NCI-H82 (cell line): ENCODE results near the gene RNASE9.
A peak's percentile ranks its signal among the peaks of the same experiment; 100 is the strongest.
"Not testable (repeated sequence)": the region's sequence is repeated elsewhere in the genome, so short reads cannot be mapped to it uniquely, and the experiment has no call there.

Source experiments
- DNase-seq: peaks from one replicate; lab custom pipeline; 2025; lab: John Stamatoyannopoulos, UW

Gene RNASE9

DNA sequence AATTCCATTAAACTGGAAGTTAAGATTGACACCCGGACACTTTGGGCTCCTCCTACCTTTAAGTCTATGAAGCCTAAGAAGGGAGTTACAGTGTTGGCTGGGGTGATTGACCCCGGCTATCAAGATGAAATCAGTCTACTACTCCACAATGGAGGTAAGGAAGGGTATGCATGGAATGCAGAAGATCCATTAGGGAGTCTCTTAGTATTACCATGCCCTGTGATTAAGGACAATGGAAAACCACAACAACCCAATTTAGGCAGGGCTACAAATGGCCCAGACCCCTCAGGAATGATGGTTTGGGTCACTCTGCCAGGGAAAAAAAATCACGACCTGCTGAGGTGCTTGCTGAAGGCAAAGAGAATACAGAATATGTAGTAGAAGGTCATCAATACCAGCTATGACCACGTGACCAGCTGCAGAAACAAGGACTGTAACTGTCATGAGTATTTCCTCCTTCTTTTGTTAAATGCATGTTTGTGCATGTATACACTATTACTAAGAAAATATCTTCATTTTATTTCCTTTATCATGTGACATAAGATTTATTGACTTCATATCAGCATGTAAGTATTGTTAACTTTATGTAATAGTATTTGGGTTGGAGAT lies 11.6 kb upstream of the RNASE9 start:
- DNase-seq = not testable (repeated sequence)

DNA sequence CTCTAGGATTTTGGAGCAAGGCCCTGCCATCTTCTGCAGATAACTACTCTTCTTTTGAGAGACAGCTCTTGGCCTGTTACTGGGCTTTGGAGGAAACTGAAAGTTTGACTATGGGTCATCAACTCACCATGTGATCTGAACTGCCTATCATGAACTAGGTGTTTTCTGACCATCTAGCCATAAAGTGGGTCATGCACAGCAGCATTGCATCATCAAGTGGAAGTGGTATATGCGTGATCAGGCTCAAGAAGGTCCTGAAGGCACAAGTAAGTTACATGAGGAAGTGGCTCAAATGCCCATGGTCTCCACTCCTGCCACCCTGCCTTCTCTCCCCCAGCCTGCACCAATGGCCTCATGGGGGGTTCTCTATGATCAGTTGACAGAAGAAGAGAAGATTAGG lies 9.9 kb upstream of the RNASE9 start:
- DNase-seq = not testable (repeated sequence)

DNA sequence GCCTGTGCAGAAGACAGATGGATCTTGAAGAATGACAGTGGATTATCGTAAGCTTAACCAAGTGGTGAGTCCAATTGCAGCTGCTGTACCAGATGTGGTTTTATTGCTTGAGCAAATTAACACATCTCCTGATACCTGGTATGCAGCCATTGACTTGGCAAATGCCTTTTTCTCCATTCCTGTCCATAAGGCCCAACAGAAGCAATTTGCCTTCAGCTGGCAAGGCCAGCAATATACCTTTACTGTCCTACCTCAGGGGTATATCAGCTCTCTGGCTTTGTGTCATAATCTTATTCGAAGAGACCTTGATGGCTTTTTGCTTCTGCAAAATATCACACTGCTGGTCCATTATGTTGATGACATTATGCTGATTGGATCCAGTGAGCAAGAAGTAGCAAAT lies 9.0 kb upstream of the RNASE9 start:
- DNase-seq = not testable (repeated sequence)

DNA sequence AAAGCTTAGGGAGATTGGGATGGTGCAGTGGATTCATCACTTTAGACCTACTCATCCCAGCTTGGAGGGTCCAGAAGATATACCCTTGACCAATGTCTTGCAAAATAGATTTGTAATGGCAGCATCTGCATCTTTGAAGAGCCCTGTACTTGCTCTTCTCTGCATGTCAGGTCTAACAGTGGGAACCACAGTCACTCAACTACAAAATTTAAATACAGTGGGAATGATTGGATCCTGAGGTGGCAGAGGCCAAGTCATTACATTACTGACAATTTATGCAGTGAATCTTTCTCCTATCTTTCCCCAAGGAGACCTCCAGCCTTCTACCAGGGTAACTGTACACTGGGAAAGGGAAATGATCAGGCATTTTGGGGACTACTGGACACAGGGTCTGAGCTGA lies 8.2 kb upstream of the RNASE9 start:
- DNase-seq = no peak

DNA sequence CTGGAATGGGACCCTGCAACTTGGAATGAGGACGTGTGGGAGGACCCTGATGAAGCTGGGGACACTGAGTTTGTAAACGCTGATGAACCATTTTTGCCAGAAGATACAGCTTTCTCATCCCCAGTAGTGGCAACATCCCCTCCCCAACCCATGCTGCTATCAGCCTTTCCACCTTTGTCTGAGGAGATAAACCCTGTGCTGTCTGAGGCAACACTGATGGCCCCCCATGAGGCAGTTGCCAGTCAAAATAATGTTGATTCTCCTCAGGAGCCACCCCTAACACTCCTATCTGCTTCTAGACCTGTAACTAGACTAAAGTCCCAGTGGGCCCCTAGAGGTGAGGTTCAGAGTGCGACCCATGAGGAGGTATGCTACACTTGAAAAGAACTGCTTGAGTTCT lies 7.5 kb upstream of the RNASE9 start:
- no peak for DNase-seq

DNA sequence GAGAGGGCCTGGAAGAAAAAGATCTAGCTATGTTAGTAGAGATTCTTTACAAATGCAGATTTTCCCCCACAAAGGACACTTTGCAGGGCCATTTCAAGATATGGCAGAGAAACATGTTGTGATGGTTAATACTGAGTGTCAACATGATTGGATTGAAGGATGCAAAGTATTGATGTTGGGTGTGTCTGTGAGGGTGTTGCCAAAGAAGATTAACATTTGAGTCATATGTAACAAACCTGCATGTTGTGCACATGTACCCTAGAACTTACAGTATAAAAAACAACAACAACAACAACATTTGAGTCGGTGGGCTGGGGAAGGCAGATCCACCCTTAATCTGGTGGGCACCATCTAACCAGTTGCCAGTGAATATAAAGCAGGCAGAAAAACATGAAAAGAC lies 6.4 kb upstream of the RNASE9 start:
- DNase-seq = not testable (repeated sequence)

DNA sequence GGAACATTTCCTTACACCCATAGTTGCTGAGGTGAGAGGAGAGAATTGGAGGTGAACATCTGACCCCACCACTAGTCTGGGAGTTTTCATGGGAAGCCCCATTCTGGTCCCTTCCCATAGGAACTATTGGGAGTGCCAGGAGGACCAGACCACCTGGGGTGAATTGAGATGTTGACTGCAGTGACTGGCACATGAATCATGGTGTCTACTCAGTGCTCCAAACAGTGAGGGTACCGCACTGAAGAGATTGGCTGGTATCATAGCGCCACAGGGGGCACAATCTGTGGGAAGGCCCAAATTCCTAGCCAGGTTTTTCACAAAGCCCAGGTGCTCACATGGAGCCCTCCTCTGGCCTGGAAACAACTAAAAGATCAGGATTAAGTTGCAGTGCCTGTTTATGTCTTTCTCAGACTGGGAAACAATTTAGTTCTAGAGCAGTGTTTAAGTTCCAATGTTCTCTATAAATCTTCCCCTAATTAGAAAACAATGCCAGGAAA lies 3.7 kb upstream of the RNASE9 start:
- no peak for DNase-seq

DNA sequence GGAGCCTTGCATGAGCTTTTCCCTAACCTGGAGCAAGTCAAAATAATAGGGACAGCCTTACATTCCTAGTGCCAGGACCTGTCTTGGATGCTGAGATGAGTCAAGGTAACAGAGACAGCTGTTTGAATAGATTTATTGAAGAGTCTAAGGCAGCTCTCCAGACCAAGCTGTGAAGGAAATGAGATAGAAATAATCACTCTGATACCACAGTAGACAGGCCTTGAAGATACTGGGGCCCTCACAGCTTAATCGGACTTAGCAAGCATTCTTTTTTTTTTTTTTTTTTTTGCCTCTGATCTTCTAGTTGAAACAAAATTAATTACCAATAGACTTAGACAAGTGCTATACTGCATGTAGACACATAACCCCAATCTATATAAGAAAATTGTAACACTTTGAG lies 3.1 kb upstream of the RNASE9 start:
- no peak for DNase-seq

DNA sequence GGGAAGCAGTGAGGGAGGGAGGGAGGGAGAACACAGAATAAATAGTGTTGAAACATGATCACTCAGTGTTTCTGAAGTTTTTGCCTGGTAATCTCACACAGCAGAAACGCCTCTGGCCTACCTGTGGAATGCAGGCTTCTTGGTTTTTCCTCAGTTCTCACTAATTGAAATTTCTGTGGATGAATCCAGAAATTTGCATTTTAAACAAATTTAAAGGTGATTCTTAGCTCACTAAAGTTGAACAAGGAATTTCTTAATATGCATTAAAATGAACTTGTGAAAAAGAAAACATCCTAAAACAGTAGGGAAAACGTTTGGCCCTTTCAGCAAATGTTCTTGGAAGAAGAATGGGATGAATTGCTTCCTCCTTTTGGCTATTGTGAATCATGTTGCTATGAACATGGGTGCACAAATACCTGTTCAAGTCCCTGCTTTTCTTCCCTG lies 1.4 kb downstream of the RNASE9 start:
- DNase-seq = no peak

DNA sequence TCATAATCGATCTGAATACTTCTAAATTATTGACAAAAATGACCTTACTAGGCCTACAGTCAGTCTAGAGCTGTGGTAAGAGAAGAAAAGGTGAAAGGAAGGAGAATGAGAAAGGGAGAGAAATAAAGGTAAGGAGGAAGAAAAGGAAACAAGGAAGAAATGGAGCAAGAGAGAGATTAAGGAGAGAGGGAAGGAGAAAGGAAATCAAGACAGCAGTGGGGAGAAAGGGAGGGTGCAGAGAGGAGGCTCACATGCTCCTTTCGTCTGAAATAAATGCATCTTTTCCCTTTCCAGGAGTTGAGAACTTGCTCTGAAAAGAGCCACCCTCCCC lies 3.7 kb downstream of the RNASE9 start:
- DNase-seq = no peak

DNA sequence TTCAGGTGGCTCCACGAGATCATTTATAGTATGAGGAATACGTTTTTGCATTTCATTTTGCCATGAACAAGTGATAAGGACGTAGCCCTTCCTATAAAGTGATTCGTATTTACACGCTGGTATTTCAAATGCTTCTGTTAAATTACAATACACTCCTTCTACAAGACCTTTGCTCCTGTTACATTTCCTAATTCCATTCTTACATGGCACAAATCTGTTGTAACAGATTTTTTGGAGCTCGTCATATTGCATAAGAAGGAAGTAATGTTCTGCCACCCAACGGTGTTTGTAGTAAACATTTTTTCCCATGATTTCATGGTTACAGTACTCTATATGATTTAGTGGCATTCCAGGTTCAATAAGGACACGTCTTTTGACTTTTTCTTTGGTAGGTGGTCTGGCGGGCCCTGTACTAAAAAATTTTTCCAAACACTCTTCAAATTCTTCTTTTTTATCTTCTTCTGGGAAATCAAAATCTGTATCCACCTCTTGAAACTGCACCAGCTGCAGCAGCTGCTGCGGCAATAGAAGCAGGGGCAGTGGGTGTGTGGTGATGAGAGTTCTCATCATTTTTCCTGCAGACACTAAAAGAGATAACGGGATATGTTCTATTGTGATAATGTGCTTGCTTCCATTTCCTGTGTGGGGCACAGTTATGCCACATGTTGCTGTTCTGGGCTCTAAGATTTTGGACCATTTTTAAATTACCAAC lies 4.2 kb downstream of the RNASE9 start:
- no peak for DNase-seq

DNA sequence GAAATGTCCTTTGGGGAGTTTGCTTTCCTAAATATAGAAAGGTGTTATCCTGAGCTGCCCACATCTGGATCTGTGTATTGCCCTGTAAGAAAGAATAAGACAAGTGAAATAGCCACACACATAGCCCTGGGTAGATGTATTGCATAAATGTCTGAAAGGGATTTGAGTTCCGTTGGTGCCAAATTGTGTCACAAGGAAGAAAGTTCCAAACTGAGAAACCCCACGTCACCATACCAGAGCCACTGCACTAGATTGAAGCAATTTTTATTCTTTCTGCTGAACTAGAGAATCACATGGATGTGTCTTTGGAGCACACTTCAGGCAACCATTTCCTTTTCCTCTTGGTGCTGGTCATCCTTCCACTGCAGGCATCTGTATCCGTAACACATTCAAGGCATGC lies 5.0 kb downstream of the RNASE9 start:
- DNase-seq = no peak

DNA sequence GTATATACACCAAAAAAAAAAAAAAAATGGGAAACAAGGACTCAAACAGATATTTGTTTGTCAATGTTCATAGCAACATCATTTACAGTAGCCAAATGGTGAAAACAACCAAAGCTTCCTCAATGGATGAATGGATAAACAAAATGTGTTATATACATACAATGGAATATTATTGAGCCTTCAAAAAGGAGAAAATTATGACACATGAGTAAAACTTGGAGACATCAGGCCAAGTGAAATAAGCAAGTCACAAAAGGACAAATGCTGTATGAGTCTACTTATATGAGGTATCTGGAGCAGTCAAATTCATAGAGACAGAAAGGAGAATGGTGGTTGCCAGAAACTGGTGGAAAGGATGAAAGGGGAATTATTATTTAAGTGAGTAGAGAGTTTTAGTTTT lies 7.8 kb downstream of the RNASE9 start:
- DNase-seq = no peak

DNA sequence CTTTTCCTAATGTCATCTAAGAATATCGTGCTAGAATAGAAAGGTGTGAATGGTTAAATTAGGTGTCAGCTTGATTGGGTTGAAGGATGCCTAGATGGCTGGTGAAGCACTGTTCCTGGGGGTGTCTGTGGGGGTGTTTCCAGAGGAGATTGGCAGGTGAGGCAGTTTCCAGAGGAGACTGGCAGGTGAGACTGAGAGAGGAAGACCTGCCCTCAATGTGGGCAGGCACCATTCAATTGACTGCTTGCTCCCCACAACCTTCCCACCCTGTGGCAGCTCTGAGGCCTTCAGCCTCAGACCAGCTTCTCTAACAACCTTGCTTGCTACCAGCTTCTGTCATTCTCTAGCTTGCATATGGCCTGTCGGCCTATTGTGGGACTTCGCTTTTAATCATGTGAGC lies 9.2 kb downstream of the RNASE9 start:
- DNase-seq = no peak

DNA sequence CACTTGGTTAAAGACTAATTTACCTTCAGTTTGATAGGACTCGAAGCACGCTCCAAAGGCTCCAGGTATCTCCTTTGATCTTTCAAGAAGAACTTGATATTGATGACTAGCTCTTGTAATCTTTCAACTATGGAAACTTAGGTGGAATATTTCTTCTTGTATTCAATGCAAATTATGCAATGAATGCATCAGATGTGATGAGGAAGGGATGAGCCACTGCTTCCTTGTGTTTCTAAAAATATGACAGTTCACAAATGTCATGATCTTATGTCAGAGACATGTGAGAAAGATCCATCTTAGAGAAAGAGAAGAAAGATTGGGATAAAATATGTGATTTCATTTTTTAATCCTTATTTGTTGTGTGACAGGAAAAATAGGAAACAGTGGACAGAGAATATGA lies 9.9 kb downstream of the RNASE9 start:
- no peak for DNase-seq

DNA sequence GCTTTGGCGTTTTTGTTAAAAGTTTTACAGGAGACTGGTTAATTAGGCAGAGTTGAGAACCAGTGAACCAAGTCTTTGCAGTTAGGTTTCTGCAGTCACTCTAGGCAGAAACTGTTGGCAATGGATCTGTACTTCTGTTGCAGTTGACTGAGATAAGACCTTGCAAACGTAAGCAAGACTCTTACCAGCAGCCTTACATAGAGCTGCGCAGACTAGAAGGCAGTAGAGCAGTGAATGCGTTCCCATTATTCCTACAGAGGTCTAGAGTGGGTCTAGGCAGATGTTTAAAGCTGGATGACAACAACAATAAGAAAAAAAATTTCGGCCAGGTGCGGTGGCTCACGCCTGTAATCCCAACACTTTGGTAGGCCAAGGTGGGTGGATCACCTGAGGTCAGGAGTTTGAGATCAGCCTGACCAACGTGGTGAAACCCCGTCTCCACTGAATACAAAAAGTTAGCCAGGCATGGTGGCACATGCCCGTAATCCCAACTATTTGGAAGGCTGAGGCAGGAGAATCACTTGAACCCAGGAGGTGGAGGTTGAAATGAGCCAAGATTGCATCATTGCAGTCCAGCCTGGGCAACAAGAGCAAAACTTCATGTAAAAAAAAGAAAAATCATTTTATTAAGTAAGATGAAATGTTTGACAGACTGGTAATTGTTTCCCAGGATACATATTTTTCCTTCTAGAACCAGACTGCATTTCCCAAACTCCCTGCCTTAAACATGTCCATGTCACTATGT lies 12.3 kb downstream of the RNASE9 start:
- no peak for DNase-seq

DNA sequence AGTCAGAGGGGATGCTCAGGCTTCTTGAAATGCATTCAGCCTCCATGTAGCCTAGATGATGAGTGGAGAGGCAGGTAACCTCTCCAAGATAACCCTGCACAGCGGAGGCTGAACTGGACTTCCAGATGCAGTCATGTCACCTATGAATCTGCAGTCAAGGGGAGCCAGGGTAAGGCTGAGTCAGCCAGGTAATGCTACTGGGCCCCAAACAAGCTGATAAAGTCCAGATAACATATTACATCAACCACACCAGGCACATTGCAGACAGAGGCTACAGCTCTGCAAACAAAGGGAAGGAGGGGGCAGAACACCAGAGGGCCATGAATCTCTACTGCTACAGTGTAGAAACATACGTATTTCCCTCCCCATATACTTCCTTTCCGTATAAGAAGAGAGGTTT lies 14.0 kb downstream of the RNASE9 start:
- DNase-seq = no peak

DNA sequence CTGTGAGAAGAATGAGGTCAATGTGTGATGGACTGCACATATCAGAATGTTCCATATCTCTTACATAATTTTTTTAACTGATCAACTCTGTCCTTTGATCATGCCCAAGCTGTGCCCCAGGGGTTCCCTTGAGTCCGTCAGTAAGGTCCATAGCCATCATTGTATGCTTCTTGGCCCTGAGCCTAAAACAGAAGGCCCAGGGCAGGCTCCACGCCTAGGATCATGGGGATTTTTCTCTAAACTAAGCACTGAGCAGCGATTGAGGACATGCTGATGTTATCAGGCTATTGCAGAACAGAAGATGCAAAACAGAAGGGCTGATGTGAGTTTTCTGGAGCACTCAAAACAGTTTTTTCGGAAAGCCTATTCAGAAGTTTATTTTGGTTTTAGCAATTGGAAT lies 20.9 kb downstream of the RNASE9 start:
- DNase-seq = no peak

DNA sequence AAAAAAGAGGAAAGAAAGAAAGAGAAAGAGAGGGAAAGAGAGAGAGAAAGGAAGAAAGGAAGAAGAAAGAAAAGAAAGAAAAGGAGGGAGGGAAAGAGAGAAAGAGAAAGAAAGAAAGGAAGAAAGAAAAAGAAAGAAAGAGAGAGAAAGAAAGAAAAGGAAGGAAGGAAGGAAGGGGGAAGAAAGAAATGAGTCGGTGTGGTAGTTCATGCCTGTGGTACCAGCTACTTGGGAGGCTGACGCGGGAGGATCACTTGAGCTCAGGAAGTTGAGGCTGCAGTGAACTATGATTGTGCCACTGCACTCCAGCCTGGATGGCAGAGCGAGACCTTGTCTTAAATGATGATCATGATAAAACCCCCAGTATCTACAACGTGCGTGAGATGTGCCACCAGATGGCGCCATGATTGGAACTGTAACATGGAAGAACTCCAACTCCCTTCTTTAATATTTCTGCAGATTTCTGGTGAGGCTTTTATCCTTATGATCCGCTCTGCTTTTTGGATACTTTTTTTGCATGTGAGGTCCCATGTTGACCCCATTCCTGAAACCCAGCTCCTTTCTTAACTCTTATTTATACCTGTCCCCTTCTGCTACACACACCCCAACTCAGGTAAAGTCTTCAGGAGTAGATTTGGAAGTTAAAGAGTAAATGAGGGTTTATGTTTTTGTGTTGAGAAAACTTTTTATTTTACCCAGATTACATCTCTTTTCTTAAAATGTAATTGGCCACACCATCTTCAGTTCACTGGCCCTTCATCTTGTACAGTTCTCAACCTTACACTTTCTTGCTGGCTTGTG lies 29.9 kb downstream of the RNASE9 start:
- DNase-seq = peak; percentile 80

DNA sequence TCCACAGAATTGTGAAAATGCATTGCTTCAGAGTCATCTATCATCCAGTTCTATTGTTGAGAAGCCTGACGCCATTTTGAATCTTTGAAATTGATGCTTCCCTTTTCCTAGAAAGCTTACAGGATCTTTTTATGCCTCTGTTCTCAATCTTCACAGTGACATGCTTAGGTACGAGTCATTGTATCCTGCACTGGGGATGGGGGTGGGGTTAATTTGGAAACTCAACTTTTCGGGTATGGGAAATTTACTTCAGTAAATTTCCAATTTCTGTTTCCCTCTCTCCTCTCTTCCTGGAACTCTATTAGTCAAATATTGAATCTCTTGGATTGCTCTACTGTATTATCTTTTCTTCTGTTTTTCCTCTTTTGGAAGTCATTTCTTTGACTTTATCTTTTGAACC lies 31.0 kb downstream of the RNASE9 start:
- DNase-seq = no peak

DNA sequence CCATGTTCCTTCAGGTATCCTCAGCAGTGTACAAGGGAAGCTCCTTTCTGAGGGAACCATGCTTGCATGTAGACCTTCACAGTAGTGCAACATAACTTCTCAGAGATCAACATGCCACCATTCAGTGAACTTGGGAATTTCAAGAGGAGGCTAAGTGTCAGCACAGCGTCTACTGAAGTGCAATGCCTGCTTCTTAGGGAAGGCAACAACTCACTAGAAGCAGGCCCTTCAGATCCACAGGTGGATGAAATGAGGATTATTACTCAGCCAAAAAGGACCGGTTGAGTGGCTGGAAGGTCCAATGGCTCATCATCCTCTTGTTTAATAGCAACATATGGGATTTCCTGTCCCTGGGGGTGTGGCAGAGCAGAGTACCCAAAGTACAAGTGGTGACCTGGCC lies 36.8 kb downstream of the RNASE9 start:
- DNase-seq = no peak

DNA sequence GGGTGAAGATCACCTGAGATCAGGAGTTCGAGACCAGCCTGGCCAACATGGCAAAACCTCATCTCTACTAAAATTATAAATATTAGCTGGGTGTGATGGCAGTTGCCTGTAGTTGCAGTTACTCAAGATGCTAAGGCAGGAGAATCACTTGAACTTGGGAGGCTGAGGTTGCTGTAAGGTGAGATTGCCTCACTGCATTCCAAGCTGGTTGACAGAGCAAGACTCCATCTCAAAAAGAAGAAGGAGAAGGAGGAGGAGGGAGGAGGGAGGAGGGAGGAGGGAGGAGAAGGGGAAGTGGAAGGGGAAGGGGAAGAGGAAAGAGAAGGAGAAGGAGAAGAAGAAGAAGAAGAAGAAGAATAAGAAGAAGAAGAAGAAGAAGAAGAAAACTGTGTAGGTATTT lies 38.5 kb downstream of the RNASE9 start:
- DNase-seq = no peak

DNA sequence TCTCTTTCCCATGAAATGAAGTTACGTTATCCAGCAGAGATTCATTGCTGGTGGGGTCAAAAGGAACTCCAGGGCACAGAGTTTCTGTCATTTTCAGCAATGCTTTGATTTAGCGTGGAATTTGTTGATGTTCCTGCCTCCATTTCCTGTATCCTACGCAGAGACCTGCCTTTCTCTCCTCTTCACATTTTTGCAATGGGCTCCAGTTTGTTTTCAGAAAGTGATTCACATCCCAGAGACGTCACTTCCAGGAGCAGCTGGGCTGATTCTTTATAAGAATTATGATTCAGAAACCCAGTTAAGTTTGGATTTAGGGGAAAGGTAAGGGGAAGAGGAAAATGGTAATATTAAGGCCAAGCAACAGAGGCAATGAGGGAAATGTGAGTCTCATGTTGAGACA lies 43.9 kb downstream of the RNASE9 start:
- DNase-seq = no peak
